Stimulated activated naive CD8-positive, alpha-beta T cell treated with anti-CD3 and anti-CD28 coated beads, Interleukin-15, amount 100 ng/mL, for 72 hours (primary cell): ENCODE data around the gene TTLL11.

Experiments used
- ATAC-seq: fragments of 150-1000 bp; cut with Tn5 transposase; 2 replicates; pipeline ENCODE4 v1.10.0; 2021; ENCODE audit warnings: mild to moderate bottlenecking, moderate library complexity
- DNase-seq, 2 donors: peaks; one replicate each; pipeline ENCODE4 v3.0.0; 2021 to 2022
- H3K27ac Mint-ChIP-seq, 2 donors: one replicate each; pipeline ENCODE4 v1.8.0; 2022; ENCODE audit warnings: mild to moderate bottlenecking in 2 of 2, mixed read lengths in 2 of 2, moderate library complexity in 2 of 2
- H3K27me3 Mint-ChIP-seq: one replicate; pipeline ENCODE4 v1.8.0; 2022; ENCODE audit warnings: mixed read lengths
- H3K4me1 Mint-ChIP-seq: one replicate; pipeline ENCODE4 v1.8.0; 2022; ENCODE audit warnings: mild to moderate bottlenecking, mixed read lengths
- H3K4me3 Mint-ChIP-seq, 2 donors: one replicate each; pipeline ENCODE4 v1.8.0; 2022; ENCODE audit warnings: mild to moderate bottlenecking in 2 of 2, mixed read lengths in 2 of 2, moderate library complexity in 1 of 2
- H3K9me3 Mint-ChIP-seq, 2 donors: one replicate each; pipeline ENCODE4 v1.8.0; 2022; ENCODE audit warnings: mixed read lengths in 2 of 2

The TTLL11 gene

DNA sequence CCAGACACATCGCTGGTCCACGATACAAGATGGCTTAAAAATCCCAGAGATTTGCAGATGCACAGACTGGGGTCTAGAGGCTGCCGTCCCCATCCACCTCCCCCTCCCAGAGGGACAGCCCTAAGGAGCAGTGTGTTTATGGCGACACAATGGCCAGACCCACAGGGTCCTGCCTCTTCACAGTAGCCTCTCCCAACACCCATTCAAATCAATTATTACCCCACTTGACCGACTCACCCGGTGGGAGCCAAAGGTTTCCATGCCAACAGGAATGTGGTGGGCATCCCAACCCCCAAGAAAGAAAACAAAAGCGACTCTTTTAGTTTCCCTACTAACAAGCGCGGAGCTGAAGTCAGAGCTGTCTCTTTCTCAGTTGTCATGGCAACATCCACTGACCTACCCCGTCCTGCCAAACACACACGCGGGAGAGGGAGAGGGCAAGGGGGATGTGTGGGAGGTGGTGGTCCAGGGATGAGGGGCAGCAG lies 209.0 kb downstream of the TTLL11 start:
- peaks cover 33% of the 10 kb centered on the region for H3K4me1 Mint-ChIP-seq
- ATAC-seq (no peak), DNase-seq (no peak)
- no peak overlapping the region for H3K27ac Mint-ChIP-seq
- H3K4me3 Mint-ChIP-seq, result no peak overlapping the region
- H3K27me3 Mint-ChIP-seq, result no peaks in the 10 kb centered on the region
- no peaks in the 10 kb centered on the region for H3K9me3 Mint-ChIP-seq

GRCh38 chr9:121883281-121884056 lies 209.6 kb downstream of the TTLL11 start:
- DNase-seq, result no peak

DNA sequence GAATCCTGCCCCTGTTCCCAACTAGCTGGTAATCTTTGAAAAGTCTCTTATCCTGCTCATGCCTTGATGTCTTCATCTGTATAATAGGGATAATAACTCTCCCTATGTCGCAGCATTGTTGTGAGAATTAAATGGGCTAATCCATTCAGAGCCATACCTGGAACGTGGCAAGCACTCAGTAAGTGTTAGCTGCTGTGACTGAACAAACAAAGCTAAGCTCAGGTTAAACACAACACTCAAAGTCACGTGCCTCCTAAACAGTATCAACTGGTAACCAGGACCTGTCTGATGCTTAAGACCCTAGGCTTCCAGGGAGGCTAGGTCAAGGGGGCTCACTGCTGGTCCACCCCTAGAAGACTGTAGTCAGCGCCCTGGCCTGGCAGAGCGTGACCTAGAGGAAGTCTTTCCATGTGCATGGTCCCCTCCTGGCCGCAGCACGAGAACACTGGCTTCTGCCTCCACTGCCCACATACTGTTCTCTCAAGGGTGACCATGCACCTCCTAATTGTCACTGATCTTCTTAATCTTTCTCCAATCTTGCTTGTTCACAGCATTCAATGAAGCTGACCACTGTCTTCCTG lies 211.1 kb downstream of the TTLL11 start:
- Mint-ChIP-seq H3K4me3 (no peak overlapping the region), H3K4me1 (peaks cover 18% of the 10 kb centered on the region), H3K9me3 (no peaks in the 10 kb centered on the region), H3K27ac (no peak overlapping the region), H3K27me3 (no peaks in the 10 kb centered on the region)
- DNase-seq (no peak), ATAC-seq (no peak)

More at GRCh38 chr9:121883281-121884056, 209.6 kb downstream of the TTLL11 start:
- peaks cover 32% of the 10 kb centered on the region for H3K4me1 Mint-ChIP-seq
- H3K27me3 Mint-ChIP-seq, result no peaks in the 10 kb centered on the region
- no peaks in the 10 kb centered on the region for H3K9me3 Mint-ChIP-seq
- ATAC-seq, result no peak
- H3K4me3 Mint-ChIP-seq, result no peak overlapping the region
- no peak overlapping the region for H3K27ac Mint-ChIP-seq

- ATAC-seq (no peak), DNase-seq (no peak)
- no peaks in the 10 kb centered on the region for H3K9me3 Mint-ChIP-seq
- no peak overlapping the region for H3K4me3 Mint-ChIP-seq
- H3K4me1 Mint-ChIP-seq, result peaks cover 7% of the 10 kb centered on the region
- H3K27me3 Mint-ChIP-seq, result no peaks in the 10 kb centered on the region
- H3K27ac Mint-ChIP-seq, result no peak overlapping the region
Observed at GRCh38 chr9:121880343-121880898, 212.7 kb downstream of the TTLL11 start.

- Mint-ChIP-seq H3K4me3 (no peak overlapping the region), H3K27me3 (no peaks in the 10 kb centered on the region), H3K4me1 (no peaks in the 10 kb centered on the region), H3K9me3 (no peaks in the 10 kb centered on the region), H3K27ac (no peak overlapping the region)
- DNase-seq (no peak), ATAC-seq (no peak)
Observed at GRCh38 chr9:121878271-121878822, 214.8 kb downstream of the TTLL11 start.

- no peak for DNase-seq
- no peak overlapping the region for H3K27ac Mint-ChIP-seq
- no peak for ATAC-seq
- no peak overlapping the region for H3K4me3 Mint-ChIP-seq
- no peaks in the 10 kb centered on the region for H3K4me1 Mint-ChIP-seq
- H3K9me3 Mint-ChIP-seq, result no peaks in the 10 kb centered on the region
- H3K27me3 Mint-ChIP-seq, result no peaks in the 10 kb centered on the region
Observed at GRCh38 chr9:121876658-121877271, 216.3 kb downstream of the TTLL11 start.

- H3K9me3 Mint-ChIP-seq, result no peaks in the 10 kb centered on the region
- no peak overlapping the region for H3K27ac Mint-ChIP-seq
- ATAC-seq (no peak), DNase-seq (no peak)
- H3K4me1 Mint-ChIP-seq, result no peaks in the 10 kb centered on the region
- no peaks in the 10 kb centered on the region for H3K27me3 Mint-ChIP-seq
- no peak overlapping the region for H3K4me3 Mint-ChIP-seq
Observed at GRCh38 chr9:121876255-121876654, 216.9 kb downstream of the TTLL11 start.

DNA sequence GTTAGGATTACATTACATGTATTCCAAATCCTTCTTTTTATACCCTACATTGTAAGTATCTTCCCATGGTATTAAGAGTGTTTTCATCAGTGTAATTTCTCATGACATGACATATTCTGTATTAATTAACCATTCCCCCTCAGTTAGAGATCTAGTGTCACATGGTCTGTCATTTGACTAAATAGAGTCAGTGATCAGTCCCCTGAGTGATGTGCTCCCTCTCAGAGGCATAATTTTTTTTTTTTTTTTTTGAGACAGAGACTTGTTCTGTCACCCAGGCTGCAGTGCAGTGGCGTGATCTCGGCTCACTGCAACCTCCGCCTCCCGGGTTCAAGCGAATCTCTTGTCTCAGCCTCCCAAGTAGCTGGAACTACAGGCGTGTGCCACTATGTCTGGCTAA lies 218.6 kb downstream of the TTLL11 start:
- DNase-seq, result no peak
- ATAC-seq, result no peak
- H3K4me3 Mint-ChIP-seq, result no peak overlapping the region
- H3K27ac Mint-ChIP-seq, result no peak overlapping the region
- no peaks in the 10 kb centered on the region for H3K9me3 Mint-ChIP-seq
- H3K4me1 Mint-ChIP-seq, result no peaks in the 10 kb centered on the region
- no peaks in the 10 kb centered on the region for H3K27me3 Mint-ChIP-seq

GRCh38 chr9:121871431-121872025 lies 221.6 kb downstream of the TTLL11 start:
- H3K4me3 Mint-ChIP-seq, result no peak overlapping the region
- no peak overlapping the region for H3K27ac Mint-ChIP-seq
- H3K27me3 Mint-ChIP-seq, result no peaks in the 10 kb centered on the region
- no peak for DNase-seq
- ATAC-seq, result no peak
- H3K4me1 Mint-ChIP-seq, result no peaks in the 10 kb centered on the region
- H3K9me3 Mint-ChIP-seq, result no peaks in the 10 kb centered on the region

GRCh38 chr9:121870271-121870670 lies 222.8 kb downstream of the TTLL11 start:
- ATAC-seq (no peak), DNase-seq (no peak)
- Mint-ChIP-seq H3K27ac (no peak overlapping the region), H3K9me3 (no peaks in the 10 kb centered on the region), H3K27me3 (no peaks in the 10 kb centered on the region), H3K4me1 (no peaks in the 10 kb centered on the region), H3K4me3 (no peak overlapping the region)

- Mint-ChIP-seq H3K27ac (no peak overlapping the region), H3K4me1 (no peaks in the 10 kb centered on the region), H3K27me3 (no peaks in the 10 kb centered on the region), H3K9me3 (no peaks in the 10 kb centered on the region), H3K4me3 (no peak overlapping the region)
- ATAC-seq, result no peak
- no peak for DNase-seq
Observed at GRCh38 chr9:121868626-121869025, 224.5 kb downstream of the TTLL11 start.

- Mint-ChIP-seq H3K4me1 (no peaks in the 10 kb centered on the region), H3K9me3 (no peaks in the 10 kb centered on the region), H3K4me3 (no peak overlapping the region), H3K27ac (no peak overlapping the region), H3K27me3 (no peaks in the 10 kb centered on the region)
- DNase-seq, result no peak
- ATAC-seq, result no peak
Observed at GRCh38 chr9:121866927-121867326, 226.2 kb downstream of the TTLL11 start.

DNA sequence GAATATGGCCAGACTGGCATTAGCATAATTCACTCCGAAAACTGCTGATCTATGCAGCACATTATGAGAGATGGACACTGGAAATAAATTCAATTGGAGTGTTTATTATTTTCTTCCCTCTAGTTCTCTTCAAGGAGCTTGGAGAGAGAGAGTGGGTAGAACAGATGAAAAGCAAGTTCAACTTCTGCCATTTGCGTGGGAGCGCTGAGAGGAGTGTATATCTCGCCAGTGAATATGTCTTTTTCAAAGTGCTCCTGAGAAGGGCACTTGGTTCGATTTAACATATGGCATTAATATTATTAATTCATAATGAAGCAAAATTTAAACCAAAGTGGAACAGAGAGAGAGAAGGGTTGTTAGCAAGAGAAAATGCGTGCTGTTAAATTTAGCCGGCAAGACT lies 227.2 kb downstream of the TTLL11 start:
- H3K4me1 Mint-ChIP-seq, result no peaks in the 10 kb centered on the region
- no peak overlapping the region for H3K4me3 Mint-ChIP-seq
- DNase-seq (no peak), ATAC-seq (no peak)
- no peaks in the 10 kb centered on the region for H3K27me3 Mint-ChIP-seq
- no peaks in the 10 kb centered on the region for H3K9me3 Mint-ChIP-seq
- no peak overlapping the region for H3K27ac Mint-ChIP-seq

- H3K9me3 Mint-ChIP-seq, result no peaks in the 10 kb centered on the region
- H3K27me3 Mint-ChIP-seq, result no peaks in the 10 kb centered on the region
- H3K4me1 Mint-ChIP-seq, result no peaks in the 10 kb centered on the region
- ATAC-seq (no peak), DNase-seq (no peak)
- no peak overlapping the region for H3K4me3 Mint-ChIP-seq
- H3K27ac Mint-ChIP-seq, result no peak overlapping the region
Observed at GRCh38 chr9:121865060-121865459, 228.0 kb downstream of the TTLL11 start.

GRCh38 chr9:121863955-121864354 lies 229.2 kb downstream of the TTLL11 start:
- Mint-ChIP-seq H3K4me3 (no peak overlapping the region), H3K27me3 (no peaks in the 10 kb centered on the region), H3K27ac (no peak overlapping the region), H3K9me3 (no peaks in the 10 kb centered on the region), H3K4me1 (no peaks in the 10 kb centered on the region)
- no peak for ATAC-seq
- no peak for DNase-seq
